GM19467 (cell line): ENCODE measurements around the gene MEG3.

ENCODE experiments used
- ATAC-seq: cut with Tn5 transposase; IDR thresholded peaks from one replicate; pipeline ENCODE4 v1.9.1; 2021; ENCODE audit warnings: mild to moderate bottlenecking, moderate library complexity; ENCODE audit not compliant: unreplicated experiment

Gene MEG3

GRCh38 chr14:100828031-100828769, 2.3 kb downstream of the MEG3 start:
- ATAC-seq: no peak

GRCh38 chr14:100830681-100831080, 4.8 kb downstream of the MEG3 start:
- ATAC-seq: no peak

GRCh38 chr14:100832311-100832960, 6.5 kb downstream of the MEG3 start:
- ATAC-seq: no peak

- ATAC-seq: no peak
These were observed 8.3 kb downstream of the MEG3 start for GRCh38 chr14:100834082-100834793.

- ATAC-seq: no peak
These were observed 9.1 kb downstream of the MEG3 start for GRCh38 chr14:100834794-100835547.

- no peak for ATAC-seq
These were observed 9.8 kb downstream of the MEG3 start for GRCh38 chr14:100835548-100836310.

GRCh38 chr14:100836311-100836805, 10.4 kb downstream of the MEG3 start:
- no peak for ATAC-seq

- ATAC-seq: no peak
These were observed 11.3 kb downstream of the MEG3 start for GRCh38 chr14:100836941-100837804.

GRCh38 chr14:100837805-100838350, 12.0 kb downstream of the MEG3 start:
- no peak for ATAC-seq

- ATAC-seq: no peak
These were observed 12.8 kb downstream of the MEG3 start for GRCh38 chr14:100838493-100839314.

GRCh38 chr14:100839315-100839585, 13.3 kb downstream of the MEG3 start:
- ATAC-seq: no peak

- no peak for ATAC-seq
These were observed 13.8 kb downstream of the MEG3 start for GRCh38 chr14:100839681-100840111.

GRCh38 chr14:100840286-100841065, 14.6 kb downstream of the MEG3 start:
- ATAC-seq: no peak

GRCh38 chr14:100841066-100841760, 15.3 kb downstream of the MEG3 start:
- ATAC-seq: no peak

GRCh38 chr14:100841761-100842403, 16.0 kb downstream of the MEG3 start:
- ATAC-seq: no peak

GRCh38 chr14:100842799-100843198, 16.9 kb downstream of the MEG3 start:
- no peak for ATAC-seq

- ATAC-seq: no peak
These were observed 18.1 kb downstream of the MEG3 start for GRCh38 chr14:100844082-100844408.
